Measurements from ENCODE around the gene AZI2.

The AZI2 gene

GRCh38 chr3:28337230-28337629, 11.4 kb downstream of the AZI2 start:
- no peaks in the 10 kb centered on the region for H3K27me3 ChIP-seq (ENCODE audit: insufficient read depth, low read length)
- no peak overlapping the region for H2AFZ ChIP-seq (ENCODE audit: low read length)
- H3K4me2 ChIP-seq (ENCODE audit: low read length) = no peak overlapping the region
- no peaks in the 10 kb centered on the region for H3K9me2 ChIP-seq (ENCODE audit: low read depth, low read length)
- H3K4me1 ChIP-seq (ENCODE audit: insufficient read depth, low read length, severe bottlenecking) = no peaks in the 10 kb centered on the region
- no peaks in the 10 kb centered on the region for H3F3A ChIP-seq (ENCODE audit: insufficient read depth, low read length)
- no peak overlapping the region for H3K27ac ChIP-seq (ENCODE audit: low read depth, low read length, poor library complexity, severe bottlenecking)
- no peak overlapping the region for H3K4me3 ChIP-seq (ENCODE audit: low read depth, low read length, poor library complexity, severe bottlenecking)
- TF ChIP-seq EZH2 (IDR thresholded peaks at IDR 0.05; ENCODE audit: borderline replicate concordance, low read length) (no peak), CTCF (IDR thresholded peaks at IDR 0.05; ENCODE audit: low read length) (no peak)
- peaks cover 18% of the 10 kb centered on the region; the same call in 1 of the 2 replicates for H3K36me3 ChIP-seq (ENCODE audit: insufficient read depth, low read length)
- H4K20me1 ChIP-seq (ENCODE audit: insufficient read depth, low read length) = no peaks in the 10 kb centered on the region
- no peaks in the 10 kb centered on the region for H3K9me3 ChIP-seq (ENCODE audit: low read length)
- 0 out of 2 replicates have a peak, but pooled peaks cover under 1% of the 10 kb centered on the region for H3K79me2 ChIP-seq (ENCODE audit: insufficient read depth, low read length)
- H3K9ac ChIP-seq (ENCODE audit: low read length) = no peak overlapping the region

DNA sequence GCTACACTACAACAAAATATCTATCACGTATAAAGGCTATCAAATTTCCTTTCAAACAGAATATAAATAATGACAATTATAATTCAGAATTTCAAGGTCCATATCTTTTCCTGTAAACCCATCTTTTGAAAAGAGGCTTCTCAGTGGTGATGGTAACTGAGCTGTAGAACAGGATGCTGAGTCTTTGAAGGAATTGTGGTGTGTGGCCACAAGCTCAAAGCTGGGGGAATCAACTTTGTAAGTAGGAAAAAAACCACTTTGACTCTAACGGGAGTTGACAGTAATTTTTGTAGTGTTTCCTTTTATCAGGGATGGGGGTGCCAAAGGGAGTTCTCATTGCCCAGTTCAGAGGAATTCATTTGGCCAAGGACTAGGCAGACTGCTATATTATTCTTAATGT, 13.4 kb downstream of the AZI2 start:
- no peak overlapping the region for H2AFZ ChIP-seq (ENCODE audit: low read length)
- no peak overlapping the region for H3K4me2 ChIP-seq (ENCODE audit: low read length)
- H3K9ac ChIP-seq (ENCODE audit: low read length) = no peak overlapping the region
- no peaks in the 10 kb centered on the region for H3K79me2 ChIP-seq (ENCODE audit: insufficient read depth, low read length)
- H3K4me3 ChIP-seq (ENCODE audit: low read depth, low read length, poor library complexity, severe bottlenecking) = no peak overlapping the region
- H3F3A ChIP-seq (ENCODE audit: insufficient read depth, low read length) = no peaks in the 10 kb centered on the region
- no peaks in the 10 kb centered on the region for H4K20me1 ChIP-seq (ENCODE audit: insufficient read depth, low read length)
- H3K9me3 ChIP-seq (ENCODE audit: low read length) = no peaks in the 10 kb centered on the region
- no peaks in the 10 kb centered on the region for H3K27me3 ChIP-seq (ENCODE audit: insufficient read depth, low read length)
- H3K36me3 ChIP-seq (ENCODE audit: insufficient read depth, low read length) = peaks cover 16% of the 10 kb centered on the region; the same call in 1 of the 2 replicates
- H3K4me1 ChIP-seq (ENCODE audit: insufficient read depth, low read length, severe bottlenecking) = no peaks in the 10 kb centered on the region
- TF ChIP-seq EZH2 (IDR thresholded peaks at IDR 0.05; ENCODE audit: borderline replicate concordance, low read length) (no peak), CTCF (IDR thresholded peaks at IDR 0.05; ENCODE audit: low read length) (no peak)
- no peaks in the 10 kb centered on the region for H3K9me2 ChIP-seq (ENCODE audit: low read depth, low read length)
- no peak overlapping the region for H3K27ac ChIP-seq (ENCODE audit: low read depth, low read length, poor library complexity, severe bottlenecking)

GRCh38 chr3:28334552-28334951, 14.1 kb downstream of the AZI2 start:
- Histone ChIP-seq H3K9ac (ENCODE audit: low read length) (no peak overlapping the region), H3F3A (ENCODE audit: insufficient read depth, low read length) (no peaks in the 10 kb centered on the region), H3K36me3 (ENCODE audit: insufficient read depth, low read length) (peaks cover 9% of the 10 kb centered on the region; the same call in 1 of the 2 replicates), H4K20me1 (ENCODE audit: insufficient read depth, low read length) (no peaks in the 10 kb centered on the region), H3K4me1 (ENCODE audit: insufficient read depth, low read length, severe bottlenecking) (no peaks in the 10 kb centered on the region), H3K4me2 (ENCODE audit: low read length) (no peak overlapping the region), H3K27me3 (ENCODE audit: insufficient read depth, low read length) (no peaks in the 10 kb centered on the region), H3K9me2 (ENCODE audit: low read depth, low read length) (no peaks in the 10 kb centered on the region), H2AFZ (ENCODE audit: low read length) (no peak overlapping the region), H3K4me3 (ENCODE audit: low read depth, low read length, poor library complexity, severe bottlenecking) (no peak overlapping the region), H3K9me3 (ENCODE audit: low read length) (no peaks in the 10 kb centered on the region), H3K27ac (ENCODE audit: low read depth, low read length, poor library complexity, severe bottlenecking) (no peak overlapping the region), H3K79me2 (ENCODE audit: insufficient read depth, low read length) (no peaks in the 10 kb centered on the region)
- TF ChIP-seq CTCF (IDR thresholded peaks at IDR 0.05; ENCODE audit: low read length) (peak; percentile 35; the same call in 1 of the 2 replicates), EZH2 (IDR thresholded peaks at IDR 0.05; ENCODE audit: borderline replicate concordance, low read length) (no peak)
